H1 (cell line): ENCODE results near the gene AHSG. TPM values are rescaled to one million over a fixed set of nuclear protein-coding genes. Genes with fewer than 3 reads are reported as not detected.

ENCODE experiments used
- CTCF ChIA-PET: fragments of 300-600 bp; sonication (Branson Sonifier 250); formaldehyde crosslinking; loops from one replicate; lab custom pipeline; 2021; ENCODE audit not compliant: partially characterized antibody; lab: Charles Lee
- POLR2A ChIA-PET: fragments of 300-600 bp; sonication (Branson Sonifier 250); formaldehyde crosslinking; loops from one replicate; lab custom pipeline; 2021; ENCODE audit warnings: inconsistent platforms; ENCODE audit not compliant: partially characterized antibody; lab: Charles Lee
- DNase-seq, 2 experiments: peaks; one replicate each; pipeline versions ENCODE4 v3.0.0 to v3.0.0-alpha.2; 2010 to 2022; ENCODE audit warnings: low spot score in 2 of 2, low read depth in 1 of 2, mixed read lengths in 1 of 2
- FAIRE-seq: peaks from 2 replicates; lab custom pipeline; 2011; peaks lifted over from hg19 to GRCh38; lab: Jason Lieb, UNC
- H2AFZ ChIP-seq: 2 replicates; pipeline ENCODE4 v1.8.1; 2012; ENCODE audit warnings: low read length, inconsistent platforms
- H2AK5ac ChIP-seq: 2 replicates; pipeline ENCODE4 v1.6.1; 2013; ENCODE audit warnings: low read depth, low read length
- H2BK120ac ChIP-seq: replicated peaks from 2 replicates; pipeline ENCODE3; 2013; ENCODE audit warnings: low read depth, low read length, inconsistent platforms
- H2BK12ac ChIP-seq: 2 replicates; pipeline ENCODE4 v1.6.1; 2013; ENCODE audit warnings: low read depth, low read length
- H2BK15ac ChIP-seq: 2 replicates; pipeline ENCODE4 v1.6.1; 2013; ENCODE audit warnings: low read length
- H2BK20ac ChIP-seq: 2 replicates; pipeline ENCODE4 v1.6.1; 2013; ENCODE audit warnings: low read length
- H2BK5ac ChIP-seq: 2 replicates; pipeline ENCODE4 v1.6.1; 2013; ENCODE audit warnings: low read depth, low read length
- H3K14ac ChIP-seq: 2 replicates; pipeline ENCODE4 v1.6.1; 2013; ENCODE audit warnings: inconsistent platforms; ENCODE audit not compliant: insufficient read length
- H3K18ac ChIP-seq: 2 replicates; pipeline ENCODE4 v1.6.1; 2013; ENCODE audit warnings: low read length; ENCODE audit errors: extremely low read depth
- H3K23ac ChIP-seq: 2 replicates; pipeline ENCODE4 v1.6.1; 2013; ENCODE audit warnings: inconsistent platforms; ENCODE audit not compliant: insufficient read length
- H3K23me2 ChIP-seq: 2 replicates; pipeline ENCODE4 v1.6.1; 2013; ENCODE audit warnings: low read depth, low read length
- H3K27ac ChIP-seq: 2 replicates; pipeline ENCODE4 v1.6.1; 2011; ENCODE audit warnings: low read depth, low read length, inconsistent platforms
- H3K27me3 ChIP-seq, 4 experiments: replicated peaks in 1 of 4; 1 replicate in 1 of 4; 2 replicates in 3 of 4; pipeline versions ENCODE4 v1.6.1 to v1.8.1; 2011 to 2013; ENCODE audit warnings: low read length in 3 of 4, mild to moderate bottlenecking in 3 of 4, inconsistent platforms in 2 of 4, mixed read lengths in 2 of 4, moderate library complexity in 1 of 4; ENCODE audit not compliant: control insufficient read depth in 3 of 4, insufficient read depth in 3 of 4; ENCODE audit errors: extremely low read depth in 1 of 4
- H3K36me3 ChIP-seq, 4 experiments: 2 replicates each; pipeline versions ENCODE4 v1.6.1 to v1.8.1; 2011 to 2013; ENCODE audit warnings: mild to moderate bottlenecking in 4 of 4, low read length in 3 of 4, moderate library complexity in 2 of 4, control low read depth in 1 of 4, inconsistent platforms in 1 of 4; ENCODE audit not compliant: insufficient read depth in 4 of 4, control insufficient read depth in 2 of 4
- H3K4ac ChIP-seq: replicated peaks from 2 replicates; pipeline ENCODE3; 2013; ENCODE audit warnings: low read length, low read depth, mixed read lengths, inconsistent platforms; ENCODE audit not compliant: insufficient read length
- H3K4me1 ChIP-seq, 4 experiments: replicated peaks in 1 of 4; 1 replicate in 1 of 4; 2 replicates in 3 of 4; pipeline versions ENCODE4 v1.6.1 to v1.8.1; 2011 to 2013; ENCODE audit warnings: low read length in 3 of 4, inconsistent platforms in 2 of 4, mixed read lengths in 1 of 4; ENCODE audit not compliant: insufficient read depth in 4 of 4, control insufficient read depth in 3 of 4
- H3K4me2 ChIP-seq, 2 experiments: 2 replicates each; pipeline versions ENCODE4 v1.6.1 to v1.8.1; 2011 to 2013; ENCODE audit warnings: low read depth in 2 of 2, low read length in 2 of 2, control low read depth in 1 of 2, inconsistent platforms in 1 of 2, mild to moderate bottlenecking in 1 of 2; ENCODE audit not compliant: insufficient read depth in 1 of 2
- H3K4me3 ChIP-seq, 4 experiments: fragments of 200-600, 300-600 bp in 1 of 4; sonication (generic), shearing (Covaris generic), sonication (Bioruptor Twin) in 1 of 4; 2 replicates each; pipeline versions ENCODE4 v1.5.1 to v1.8.1; 2011 to 2016; ENCODE audit warnings: low read length in 4 of 4, low read depth in 3 of 4, control low read depth in 2 of 4, inconsistent platforms in 2 of 4, mild to moderate bottlenecking in 2 of 4, mixed read lengths in 1 of 4, moderate library complexity in 1 of 4; ENCODE audit not compliant: insufficient read depth in 2 of 4; ENCODE audit errors: extremely low read depth in 1 of 4
- H3K56ac ChIP-seq: replicated peaks from 2 replicates; pipeline ENCODE3; 2013; ENCODE audit warnings: low read depth, mild to moderate bottlenecking, mixed read lengths, low read length, inconsistent platforms; ENCODE audit not compliant: insufficient read length
- H3K79me1 ChIP-seq: 2 replicates; pipeline ENCODE4 v1.6.1; 2013; ENCODE audit warnings: low read depth, low read length, control low read depth
- H3K79me2 ChIP-seq, 2 experiments: 2 replicates each; pipeline versions ENCODE4 v1.6.1 to v1.8.1; 2012 to 2013; ENCODE audit warnings: low read length in 2 of 2, mild to moderate bottlenecking in 2 of 2, inconsistent platforms in 1 of 2; ENCODE audit not compliant: insufficient read depth in 2 of 2, control insufficient read depth in 1 of 2
- H3K9ac ChIP-seq, 4 experiments: replicated peaks in 1 of 4; 1 replicate in 1 of 4; 2 replicates in 3 of 4; pipeline versions ENCODE4 v1.6.1 to v1.8.1; 2011 to 2013; ENCODE audit warnings: low read depth in 3 of 4, low read length in 3 of 4, control low read depth in 2 of 4, mild to moderate bottlenecking in 2 of 4, moderate library complexity in 2 of 4, inconsistent platforms in 1 of 4; ENCODE audit errors: extremely low read depth in 1 of 4
- H3K9me3 ChIP-seq, 2 experiments: 2 replicates each; pipeline versions ENCODE4 v1.6.1 to v1.8.1; 2012 to 2013; ENCODE audit warnings: mild to moderate bottlenecking in 2 of 2, moderate library complexity in 2 of 2, control low read depth in 1 of 2, inconsistent platforms in 1 of 2, low read depth in 1 of 2, low read length in 1 of 2, mixed read lengths in 1 of 2; ENCODE audit not compliant: insufficient read depth in 2 of 2
- H4K20me1 ChIP-seq, 2 experiments: replicated peaks in 1 of 2; 2 replicates each; pipeline versions ENCODE3 to v1.8.1; 2011 to 2013; ENCODE audit warnings: inconsistent platforms in 2 of 2, low read length in 2 of 2, mild to moderate bottlenecking in 1 of 2; ENCODE audit not compliant: insufficient read depth in 2 of 2, control insufficient read depth in 1 of 2
- H4K5ac ChIP-seq: 2 replicates; pipeline ENCODE4 v1.6.1; 2013; ENCODE audit warnings: low read length, low read depth, mixed read lengths, inconsistent platforms; ENCODE audit not compliant: insufficient read length
- H4K8ac ChIP-seq: 2 replicates; pipeline ENCODE4 v1.8.0; 2013; ENCODE audit warnings: mild to moderate bottlenecking, moderate library complexity, low read length, inconsistent platforms; ENCODE audit not compliant: insufficient read depth; ENCODE audit errors: extremely low read depth
- H4K91ac ChIP-seq: replicated peaks from 2 replicates; pipeline ENCODE3; 2013; ENCODE audit warnings: low read length, mixed read lengths, inconsistent platforms; ENCODE audit not compliant: insufficient read length
- EP300 ChIP-seq, 2 experiments: IDR thresholded peaks; 1 replicate in 1 of 2; 2 replicates in 1 of 2; pipeline ENCODE4 v1.6.1; 2011 to 2012; ENCODE audit warnings: low read depth in 2 of 2, low read length in 2 of 2, mild to moderate bottlenecking in 2 of 2, borderline replicate concordance in 1 of 2, inconsistent platforms in 1 of 2, moderate library complexity in 1 of 2
- FOSL1 ChIP-seq: IDR thresholded peaks from 2 replicates; pipeline ENCODE4 v1.6.1; 2011; ENCODE audit warnings: mild to moderate bottlenecking, low read depth, low read length, moderate library complexity; ENCODE audit not compliant: insufficient read depth
- GABPA ChIP-seq: IDR thresholded peaks from 2 replicates; pipeline ENCODE4 v1.6.1; 2011; ENCODE audit warnings: mild to moderate bottlenecking, low read length, moderate library complexity, borderline replicate concordance; ENCODE audit not compliant: insufficient read depth
- NANOG ChIP-seq: IDR thresholded peaks from 2 replicates; pipeline ENCODE4 v1.6.1; 2011; ENCODE audit warnings: low read length, low read depth, mild to moderate bottlenecking, inconsistent platforms; ENCODE audit not compliant: insufficient read depth, poor library complexity, severe bottlenecking
- TCF12 ChIP-seq: IDR thresholded peaks from 2 replicates; pipeline ENCODE4 v1.6.1; 2011; ENCODE audit warnings: low read depth, mild to moderate bottlenecking, low read length
- WGBS, 2 experiments: shearing (Covaris generic) in 1 of 2; methylation state at CpG; one replicate each; pipeline versions ENCODE4 v1.1.6 to v1.1.7; 2013 to 2015; ENCODE audit warnings: low lambda C conversion rate in 2 of 2, mixed read lengths in 2 of 2, inconsistent platforms in 1 of 2, low coverage in 1 of 2, missing lambda C conversion rate in 1 of 2; ENCODE audit not compliant: insufficient replicate concordance in 2 of 2, insufficient coverage in 1 of 2, insufficient read length in 1 of 2; ENCODE audit errors: extremely low coverage in 1 of 2, missing lambda C conversion rate in 1 of 2; 5-methylcytosine and 5-hydroxymethylcytosine counted together
- polyA plus RNA-seq, 7 experiments: library from polyadenylated mRNA; depleted of rRNA in 3 of 7; stranded (reverse) in 5 of 7; unstranded in 2 of 7; fragments of >200 nt in 5 of 7; fragments of 200-250 nt in 2 of 7; gene quantifications; 1 replicate in 5 of 7; 2 replicates in 1 of 7; 4 replicates in 1 of 7; pipeline versions ENCODE4 v1.2.1 to v1.2.3, GENCODE V29; 2011 to 2013; ENCODE audit warnings: missing spikeins in 2 of 7, mixed read lengths in 2 of 7
- total RNA-seq: library from RNA; stranded (reverse); fragmentation: NEBNext Ultra II Directional; extraction: Animal tissue kit (Norgen Biotek cat#: 25700); gene quantifications from 2 replicates; pipeline ENCODE4 v1.2.1, GENCODE V29; 2021
- TF ChIP-seq, protein P1 (sequence below): IDR thresholded peaks from 2 replicates; pipeline ENCODE4 v1.6.1; 2011; ENCODE audit warnings: low read depth, mild to moderate bottlenecking, low read length; ENCODE audit not compliant: insufficient read depth

Gene AHSG
- total and polyA plus RNA-seq, 2 of the 8 experiments (the other 6 are each of a cell fraction or from before 2014, with no cell fraction given) = 0.68 to 0.78 TPM

DNA sequence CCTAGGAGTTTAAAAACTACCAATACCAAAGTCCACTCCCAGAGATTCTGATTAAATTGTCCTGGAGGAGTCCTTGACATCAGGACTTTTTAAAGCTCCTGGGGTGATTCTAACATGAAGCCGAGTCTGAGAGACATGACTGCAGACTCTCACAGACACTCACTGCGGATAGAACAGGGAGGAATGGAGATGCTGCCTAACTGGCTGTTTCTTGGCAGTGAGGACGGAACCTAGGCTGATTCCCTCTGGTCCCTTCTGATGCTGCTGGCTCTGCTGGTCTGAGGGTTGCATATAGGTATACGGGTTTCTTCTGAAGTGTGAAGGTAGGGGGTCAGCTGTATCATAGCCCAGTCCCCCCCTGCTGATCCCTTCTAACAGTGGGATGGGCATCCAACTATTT, 51.6 kb downstream of the AHSG start:
- Histone ChIP-seq H3K14ac (no peak overlapping the region), H4K20me1 (no peaks in the 10 kb centered on the region), H3K27me3 (no peaks in the 10 kb centered on the region), H3K79me2 (no peaks in the 10 kb centered on the region), H2AK5ac (peak overlapping the region; percentile 83), H2AFZ (no peak overlapping the region), H3K4me1 (peaks cover 2 to 14% (median 7%) of the 10 kb centered on the region in 4 experiments; a peak in 4 of 7 replicates), H3K23me2 (0 out of 2 replicates have a peak, but pooled peaks cover 2% of the 10 kb centered on the region), H3K4me3 (peak overlapping the region in 1 of 4 experiments; percentile 1; a peak in 1 of 8 replicates), H4K91ac (peak overlapping the region; percentile 59), H4K5ac (peak overlapping the region; percentile 24), H3K9ac (no peak overlapping the region), H3K36me3 (no peaks in the 10 kb centered on the region), H3K56ac (peak overlapping the region; percentile 81), H3K23ac (no peak overlapping the region), H2BK5ac (peak overlapping the region; percentile 99; the same call in 1 of the 2 replicates), H3K27ac (0 out of 2 replicates have a peak overlapping the region, but pooled peaks have one; percentile 1), H3K4me2 (peak overlapping the region in 1 of 2 experiments; percentile 72; a peak in 2 of 4 replicates), H2BK120ac (peak overlapping the region; percentile 93), H3K4ac (peak overlapping the region; percentile 40), H2BK20ac (peak overlapping the region; percentile 53; the same call in 1 of the 2 replicates), H2BK15ac (no peak overlapping the region), H3K9me3 (no peaks in the 10 kb centered on the region), H4K8ac (no peak overlapping the region; the same call in 1 of the 2 replicates), H2BK12ac (peak overlapping the region; percentile 70; the same call in 1 of the 2 replicates), H3K18ac (peak overlapping the region; percentile 84), H3K79me1 (no peaks in the 10 kb centered on the region)
- peak in 1 of 2 experiments; percentile 46 for DNase-seq
- TF ChIP-seq, protein P1, sequence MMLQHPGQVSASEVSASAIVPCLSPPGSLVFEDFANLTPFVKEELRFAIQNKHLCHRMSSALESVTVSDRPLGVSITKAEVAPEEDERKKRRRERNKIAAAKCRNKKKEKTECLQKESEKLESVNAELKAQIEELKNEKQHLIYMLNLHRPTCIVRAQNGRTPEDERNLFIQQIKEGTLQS = no peak
- TF ChIP-seq NANOG = no peak
- TF ChIP-seq GABPA = no peak
- TF ChIP-seq EP300 (IDR thresholded peaks at IDR 0.05; ENCODE audit: borderline replicate concordance in 1 of 2, low read depth in 2 of 2, low read length in 2 of 2) = no peak
- TF ChIP-seq TCF12 = no peak
- TF ChIP-seq FOSL1 = no peak
- 57% methylated on average over 4 of the region's 4 CpGs; no CpG with 5 or more reads in 1 of the 2 experiments for WGBS, 2 experiments
- ChIA-PET CTCF (interaction anchor here (0.9 to 2.9 kb wide), 4 partner anchors 11 to 336 kb away, joined by 3 to 13 read pairs (median 8); no protein-coding TSS in a partner anchor), POLR2A (interaction anchor here (0.7 to 2.8 kb wide), 11 partner anchors 11 to 125 kb away, joined by 3 to 26 read pairs (median 3); partner anchors contain the start of gene EIF4A2)
- no peak for FAIRE-seq
